Astrocyte (in vitro differentiated cells and primary cell): ENCODE data around the gene SDHAF4. TPM values are rescaled to one million over a fixed set of nuclear protein-coding genes. Genes with fewer than 3 reads are reported as not detected.

ENCODE experiments used
- DNase-seq: peaks from one replicate; pipeline ENCODE4 v3.0.0-alpha.2; 2010; ENCODE audit warnings: low read depth
- FAIRE-seq: peaks from 2 replicates; lab custom pipeline; 2011; peaks lifted over from hg19 to GRCh38; lab: Jason Lieb, UNC
- H2AFZ ChIP-seq: 2 replicates; pipeline ENCODE4 v1.6.0; 2012; ENCODE audit warnings: low read depth, low read length, inconsistent platforms
- H3K27ac ChIP-seq: 2 replicates; pipeline ENCODE4 v1.5.1; 2011; ENCODE audit warnings: low read depth, low read length, inconsistent platforms
- H3K27me3 ChIP-seq: 2 replicates; pipeline ENCODE4 v1.6.0; 2011; ENCODE audit warnings: low read length, inconsistent platforms; ENCODE audit not compliant: insufficient read depth
- H3K36me3 ChIP-seq: 2 replicates; pipeline ENCODE4 v1.5.1; 2011; ENCODE audit warnings: low read length, inconsistent platforms; ENCODE audit not compliant: insufficient read depth
- H3K4me1 ChIP-seq: 2 replicates; pipeline ENCODE4 v1.5.1; 2011; ENCODE audit warnings: low read length, inconsistent platforms; ENCODE audit not compliant: insufficient read depth
- H3K4me2 ChIP-seq: 2 replicates; pipeline ENCODE4 v1.6.0; 2012; ENCODE audit warnings: low read length, inconsistent platforms
- H3K4me3 ChIP-seq: 2 replicates; pipeline ENCODE4 v1.5.1; 2011; ENCODE audit warnings: low read depth, mild to moderate bottlenecking, low read length, inconsistent platforms; ENCODE audit not compliant: insufficient read depth
- H3K79me2 ChIP-seq: 2 replicates; pipeline ENCODE4 v1.6.0; 2012; ENCODE audit warnings: mild to moderate bottlenecking, low read length, inconsistent platforms; ENCODE audit not compliant: insufficient read depth
- H3K9ac ChIP-seq: 2 replicates; pipeline ENCODE4 v1.6.0; 2012; ENCODE audit warnings: mild to moderate bottlenecking, low read length, inconsistent platforms
- H3K9me3 ChIP-seq: 2 replicates; pipeline ENCODE4 v1.5.1; 2012; ENCODE audit warnings: low read depth, mild to moderate bottlenecking, low read length, inconsistent platforms; ENCODE audit not compliant: insufficient read depth
- H4K20me1 ChIP-seq: 2 replicates; pipeline ENCODE4 v1.6.0; 2012; ENCODE audit warnings: low read length, inconsistent platforms; ENCODE audit not compliant: insufficient read depth
- H3K27ac Mint-ChIP-seq: one replicate; pipeline ENCODE4 v1.8.0; 2021; ENCODE audit warnings: mild to moderate bottlenecking, mixed read lengths; ENCODE audit not compliant: unreplicated experiment
- H3K27me3 Mint-ChIP-seq: one replicate; pipeline ENCODE4 v1.8.0; 2021; ENCODE audit warnings: low read depth, mixed read lengths; ENCODE audit not compliant: unreplicated experiment
- H3K36me3 Mint-ChIP-seq: one replicate; pipeline ENCODE4 v1.8.0; 2021; ENCODE audit warnings: low read depth, mixed read lengths; ENCODE audit not compliant: unreplicated experiment
- H3K4me1 Mint-ChIP-seq: one replicate; pipeline ENCODE4 v1.8.0; 2021; ENCODE audit warnings: low read depth, mixed read lengths; ENCODE audit not compliant: unreplicated experiment
- H3K4me3 Mint-ChIP-seq: one replicate; pipeline ENCODE4 v1.8.0; 2021; ENCODE audit warnings: mild to moderate bottlenecking, moderate library complexity, mixed read lengths; ENCODE audit not compliant: unreplicated experiment
- H3K9me3 Mint-ChIP-seq: one replicate; pipeline ENCODE4 v1.8.0; 2021; ENCODE audit warnings: mild to moderate bottlenecking, mixed read lengths; ENCODE audit not compliant: unreplicated experiment
- CTCF ChIP-seq: IDR thresholded peaks from 2 replicates; pipeline ENCODE4 v1.5.1; 2011; ENCODE audit warnings: low read depth, mild to moderate bottlenecking, inconsistent platforms, low read length, moderate library complexity; ENCODE audit not compliant: insufficient read depth
- EZH2 ChIP-seq: IDR thresholded peaks from 2 replicates; pipeline ENCODE4 v1.6.1; 2012; ENCODE audit warnings: mild to moderate bottlenecking, low read length, inconsistent platforms; ENCODE audit not compliant: insufficient read depth
- total RNA-seq: library from RNA; stranded (reverse); gene quantifications from 2 replicates; pipeline ENCODE4 v1.2.1, GENCODE V29; 2021

The SDHAF4 gene
- total RNA-seq, 1 donor from 2014 or later, result 8.3 TPM

DNA sequence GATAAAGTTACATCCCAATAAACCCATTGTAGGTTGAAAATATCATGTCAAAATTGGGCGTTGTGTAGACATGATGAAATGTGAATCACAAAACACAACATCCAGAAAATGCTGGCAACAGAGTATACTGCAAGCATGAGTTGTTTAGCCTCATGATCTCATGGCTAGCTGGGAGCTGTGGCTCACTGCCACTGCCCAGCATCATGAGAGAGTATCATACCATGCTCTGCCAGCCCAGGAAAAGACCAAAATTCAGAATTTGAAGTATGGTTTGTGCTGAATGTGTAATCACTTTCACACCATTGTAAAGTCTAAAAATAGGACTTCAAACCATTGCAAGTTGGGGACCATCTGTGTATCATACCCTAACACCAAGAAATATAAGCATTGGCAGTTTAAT, 55.7 kb downstream of the SDHAF4 start:
- Mint-ChIP-seq H3K36me3 (no peaks in the 10 kb centered on the region), H3K4me3 (no peak overlapping the region), H3K4me1 (no peaks in the 10 kb centered on the region), H3K9me3 (peaks cover 3% of the 10 kb centered on the region), H3K27me3 (peaks cover 2% of the 10 kb centered on the region), H3K27ac (no peak overlapping the region)
- Histone ChIP-seq H4K20me1 (no peaks in the 10 kb centered on the region), H3K79me2 (no peaks in the 10 kb centered on the region), H3K27me3 (no peaks in the 10 kb centered on the region), H3K9me3 (no peaks in the 10 kb centered on the region), H3K4me2 (no peak overlapping the region), H3K4me3 (no peak overlapping the region), H3K36me3 (no peaks in the 10 kb centered on the region), H3K27ac (no peak overlapping the region), H3K9ac (no peak overlapping the region), H3K4me1 (no peaks in the 10 kb centered on the region), H2AFZ (no peak overlapping the region)
- TF ChIP-seq CTCF, result no peak
- TF ChIP-seq EZH2, result no peak
- no peak for DNase-seq
- FAIRE-seq, result no peak

- Mint-ChIP-seq H3K27ac (no peak overlapping the region), H3K9me3 (peaks cover 3% of the 10 kb centered on the region), H3K27me3 (peaks cover 2% of the 10 kb centered on the region), H3K4me1 (no peaks in the 10 kb centered on the region), H3K36me3 (no peaks in the 10 kb centered on the region), H3K4me3 (no peak overlapping the region)
- no peaks in the 10 kb centered on the region for H3K4me1 ChIP-seq
- no peaks in the 10 kb centered on the region for H3K79me2 ChIP-seq
- no peak overlapping the region for H3K4me3 ChIP-seq
- no peaks in the 10 kb centered on the region for H3K27me3 ChIP-seq
- FAIRE-seq (no peak), DNase-seq (no peak)
- no peaks in the 10 kb centered on the region for H4K20me1 ChIP-seq
- no peak overlapping the region for H3K4me2 ChIP-seq
- H3K36me3 ChIP-seq, result no peaks in the 10 kb centered on the region
- TF ChIP-seq EZH2 (no peak), CTCF (no peak)
- no peak overlapping the region for H3K9ac ChIP-seq
- H3K27ac ChIP-seq, result no peak overlapping the region
- H2AFZ ChIP-seq, result no peak overlapping the region
- no peaks in the 10 kb centered on the region for H3K9me3 ChIP-seq
Observed at GRCh38 chr6:70625436-70625835, 58.7 kb downstream of the SDHAF4 start.

- no peaks in the 10 kb centered on the region for H3K4me1 Mint-ChIP-seq
Observed at GRCh38 chr6:70627500-70628254, 60.9 kb downstream of the SDHAF4 start.

More at GRCh38 chr6:70627500-70628254, 60.9 kb downstream of the SDHAF4 start:
- Mint-ChIP-seq H3K27me3 (peaks cover 2% of the 10 kb centered on the region), H3K36me3 (no peaks in the 10 kb centered on the region), H3K9me3 (peaks cover 3% of the 10 kb centered on the region), H3K27ac (no peak overlapping the region), H3K4me3 (no peak overlapping the region)
- no peaks in the 10 kb centered on the region for H3K36me3 ChIP-seq
- DNase-seq (no peak), FAIRE-seq (no peak)
- no peaks in the 10 kb centered on the region for H3K4me1 ChIP-seq
- no peaks in the 10 kb centered on the region for H3K79me2 ChIP-seq
- no peak for TF ChIP-seq EZH2
- no peak for TF ChIP-seq CTCF
- no peaks in the 10 kb centered on the region for H4K20me1 ChIP-seq
- no peak overlapping the region for H3K9ac ChIP-seq
- H3K27ac ChIP-seq, result no peak overlapping the region
- no peak overlapping the region for H2AFZ ChIP-seq
- H3K4me3 ChIP-seq, result no peak overlapping the region
- H3K27me3 ChIP-seq, result no peaks in the 10 kb centered on the region
- no peak overlapping the region for H3K4me2 ChIP-seq
- no peaks in the 10 kb centered on the region for H3K9me3 ChIP-seq
